Liver (tissue), 9 donors: ENCODE measurements around the gene PLA2G4F. TPM values are rescaled to one million over a fixed set of nuclear protein-coding genes. Genes with fewer than 3 reads are reported as not detected.

ENCODE experiments used
- DNase-seq: peaks from one replicate; pipeline ENCODE4 v3.0.0-alpha.2; 2017; ENCODE audit warnings: low spot score
- H3K27ac ChIP-seq, 2 donors: one replicate each; pipeline ENCODE4 v1.7.0; 2013; ENCODE audit warnings: inconsistent platforms in 2 of 2, low read length in 2 of 2, control low read depth in 1 of 2, low read depth in 1 of 2, mild to moderate bottlenecking in 1 of 2
- H3K27me3 ChIP-seq, 4 donors: one replicate each; pipeline versions ENCODE4 v1.6.1 to v1.7.0; 2013; ENCODE audit warnings: low read length in 3 of 4, inconsistent platforms in 1 of 4, mild to moderate bottlenecking in 1 of 4, moderate library complexity in 1 of 4; ENCODE audit not compliant: control insufficient read depth in 4 of 4, insufficient read depth in 4 of 4
- H3K36me3 ChIP-seq, 4 donors: one replicate each; pipeline versions ENCODE4 v1.6.1 to v1.7.0; 2013; ENCODE audit warnings: low read length in 3 of 4, mild to moderate bottlenecking in 3 of 4, low read depth in 1 of 4, moderate library complexity in 1 of 4; ENCODE audit not compliant: control insufficient read depth in 4 of 4, insufficient read depth in 3 of 4
- H3K4me1 ChIP-seq, 4 donors: one replicate each; pipeline versions ENCODE4 v1.6.1 to v1.7.0; 2013; ENCODE audit warnings: low read length in 3 of 4, mild to moderate bottlenecking in 3 of 4, moderate library complexity in 1 of 4; ENCODE audit not compliant: control insufficient read depth in 4 of 4, insufficient read depth in 4 of 4
- H3K4me3 ChIP-seq, 3 donors: one replicate each; pipeline versions ENCODE4 v1.6.1 to v1.7.0; 2013; ENCODE audit warnings: low read length in 3 of 3, control low read depth in 1 of 3, low read depth in 1 of 3, mild to moderate bottlenecking in 1 of 3
- H3K9ac ChIP-seq, 2 donors: one replicate each; pipeline ENCODE4 v1.7.0; 2013; ENCODE audit warnings: low read length in 2 of 2, mild to moderate bottlenecking in 2 of 2, moderate library complexity in 2 of 2, control low read depth in 1 of 2, low read depth in 1 of 2
- H3K9me3 ChIP-seq, 4 donors: one replicate each; pipeline versions ENCODE4 v1.6.1 to v1.7.0; 2013; ENCODE audit warnings: low read length in 3 of 4; ENCODE audit not compliant: control insufficient read depth in 4 of 4
- ATF3 ChIP-seq: IDR thresholded peaks from 2 replicates; pipeline ENCODE4 v1.6.1; 2016; ENCODE audit warnings: antibody characterized with exemption
- CTCF ChIP-seq: fragments of 150-350 bp; IDR thresholded peaks from 2 replicates; pipeline ENCODE4 v1.5.1; 2017; ENCODE audit warnings: improper control_type of control experiment, low read depth, low read length; ENCODE audit not compliant: missing input control
- EGR1 ChIP-seq, 2 donors: IDR thresholded peaks; 2 replicates each; pipeline ENCODE4 v1.6.1; 2016 to 2018; ENCODE audit warnings: antibody characterized with exemption in 2 of 2, low read depth in 2 of 2
- FOXA1 ChIP-seq: IDR thresholded peaks from 2 replicates; pipeline ENCODE4 v1.6.1; 2016; ENCODE audit warnings: antibody characterized with exemption
- FOXA2 ChIP-seq: IDR thresholded peaks from 2 replicates; pipeline ENCODE4 v1.6.1; 2016; ENCODE audit warnings: antibody characterized with exemption
- GABPA ChIP-seq, 2 donors: IDR thresholded peaks in 1 of 2; conservative IDR thresholded peaks in 1 of 2; 2 replicates each; pipeline ENCODE4 v1.6.1; 2016; ENCODE audit warnings: antibody characterized with exemption in 2 of 2, mild to moderate bottlenecking in 1 of 2, moderate library complexity in 1 of 2
- HNF4A ChIP-seq, 2 donors: conservative IDR thresholded peaks; 2 replicates each; pipeline ENCODE4 v1.6.1; 2016; ENCODE audit warnings: antibody characterized with exemption in 2 of 2, mild to moderate bottlenecking in 2 of 2
- HNF4G ChIP-seq: IDR thresholded peaks from 2 replicates; pipeline ENCODE4 v1.6.1; 2016; ENCODE audit warnings: antibody characterized with exemption
- JUND ChIP-seq, 2 donors: IDR thresholded peaks; 2 replicates each; pipeline ENCODE4 v1.6.1; 2016; ENCODE audit warnings: antibody characterized with exemption in 2 of 2
- MAX ChIP-seq: IDR thresholded peaks from 2 replicates; pipeline ENCODE4 v1.6.1; 2016; ENCODE audit warnings: antibody characterized with exemption
- NR2F2 ChIP-seq: IDR thresholded peaks from 2 replicates; pipeline ENCODE4 v1.6.1; 2016; ENCODE audit warnings: antibody characterized with exemption
- RAD21 ChIP-seq, 2 donors: IDR thresholded peaks; 2 replicates each; pipeline ENCODE4 v1.6.1; 2016; ENCODE audit warnings: antibody characterized with exemption in 2 of 2, mild to moderate bottlenecking in 2 of 2
- REST ChIP-seq: IDR thresholded peaks from 2 replicates; pipeline ENCODE4 v1.6.1; 2016; ENCODE audit warnings: antibody characterized with exemption, mild to moderate bottlenecking
- RXRA ChIP-seq, 2 donors: IDR thresholded peaks; 2 replicates each; pipeline ENCODE4 v1.6.1; 2017 to 2018; ENCODE audit warnings: antibody characterized with exemption in 2 of 2, mild to moderate bottlenecking in 1 of 2
- SP1 ChIP-seq: IDR thresholded peaks from 2 replicates; pipeline ENCODE4 v1.6.1; 2018; ENCODE audit warnings: antibody characterized with exemption, mild to moderate bottlenecking
- TAF1 ChIP-seq: conservative IDR thresholded peaks from 2 replicates; pipeline ENCODE4 v1.6.1; 2016; ENCODE audit warnings: antibody characterized with exemption, mild to moderate bottlenecking
- YY1 ChIP-seq: IDR thresholded peaks from 2 replicates; pipeline ENCODE4 v1.6.1; 2016; ENCODE audit warnings: antibody characterized with exemption, mild to moderate bottlenecking
- ZBTB33 ChIP-seq: IDR thresholded peaks from 2 replicates; pipeline ENCODE4 v1.6.1; 2016; ENCODE audit warnings: antibody characterized with exemption
- WGBS: extraction: QIAGEN DNeasy Blood & Tissue Kit; methylation state at CpG from one replicate; pipeline ENCODE4 v1.1.7; 2013; 5-methylcytosine and 5-hydroxymethylcytosine counted together
- polyA plus RNA-seq, 2 donors: library from polyadenylated mRNA; stranded (reverse) in 1 of 2; unstranded in 1 of 2; fragments of 200-250 nt in 1 of 2; fragments of >200 nt in 1 of 2; fragmentation: Nextera tagmentation in 1 of 2; extraction: Ambion mirVana in 1 of 2; gene quantifications; one replicate each; pipeline versions ENCODE4 v1.2.1 to v1.2.3, GENCODE V29; 2013 to 2015
- total RNA-seq, 2 donors: library from RNA; depleted of rRNA; stranded (reverse); fragments of >200 nt; gene quantifications; one replicate each; pipeline ENCODE4 v1.2.3, GENCODE V29; 2014
- donor health status: healthy.
- donor health status: healthy.
- donor health status: healthy.
- donor health status: healthy.
- donor health status: healthy.

Gene PLA2G4F
- total and polyA plus RNA-seq, 4 donors: not detected

- H3K36me3 ChIP-seq: no peaks in the 10 kb centered on the region
- no peaks in the 10 kb centered on the region for H3K27me3 ChIP-seq
- 58% methylated on average over 7 of the region's 7 CpGs for WGBS
- H3K27ac ChIP-seq: no peak overlapping the region
- H3K4me3 ChIP-seq: no peak overlapping the region
- H3K9ac ChIP-seq: no peak overlapping the region
- no peak for DNase-seq
- no peaks in the 10 kb centered on the region for H3K4me1 ChIP-seq
- no peaks in the 10 kb centered on the region for H3K9me3 ChIP-seq
- TF ChIP-seq FOXA2 (no peak), JUND (IDR thresholded peaks at IDR 0.05) (no peak), FOXA1 (no peak), SP1 (no peak), NR2F2 (no peak), EGR1 (IDR thresholded peaks at IDR 0.05; ENCODE audit: low read depth in 2 of 2) (no peak)
These were observed 66.1 kb downstream of the PLA2G4F start for GRCh38 chr15:42090370-42090769.

GRCh38 chr15:42089942-42090341 lies 66.5 kb downstream of the PLA2G4F start:
- no peaks in the 10 kb centered on the region for H3K36me3 ChIP-seq
- H3K9me3 ChIP-seq: no peaks in the 10 kb centered on the region
- TF ChIP-seq GABPA (IDR thresholded peaks at IDR 0.05 in 1 of 2, conservative IDR thresholded peaks at IDR 0.05 in 1 of 2): no peak
- TF ChIP-seq ZBTB33: no peak
- no peak for TF ChIP-seq JUND (IDR thresholded peaks at IDR 0.05)
- TF ChIP-seq FOXA2: no peak
- no peak for TF ChIP-seq ATF3
- no peak for TF ChIP-seq YY1
- TF ChIP-seq HNF4A (conservative IDR thresholded peaks at IDR 0.05): no peak
- no peak for TF ChIP-seq FOXA1
- no peak for TF ChIP-seq RAD21 (IDR thresholded peaks at IDR 0.05)
- TF ChIP-seq TAF1: no peak
- no peak for TF ChIP-seq NR2F2
- no peak for TF ChIP-seq MAX
- TF ChIP-seq EGR1 (IDR thresholded peaks at IDR 0.05; ENCODE audit: low read depth in 2 of 2): no peak
- no peak for TF ChIP-seq RXRA (IDR thresholded peaks at IDR 0.05)
- no peak for TF ChIP-seq SP1
- TF ChIP-seq CTCF: no peak
- TF ChIP-seq REST: no peak
- TF ChIP-seq HNF4G: no peak
- H3K27ac ChIP-seq: no peak overlapping the region
- H3K4me3 ChIP-seq: no peak overlapping the region
- DNase-seq: no peak
- no peak overlapping the region for H3K9ac ChIP-seq
- 91% methylated on average over 4 of the region's 4 CpGs for WGBS
- H3K4me1 ChIP-seq: no peaks in the 10 kb centered on the region
- peaks cover 0 to 1% (median 0%) of the 10 kb centered on the region in 4 donors for H3K27me3 ChIP-seq
